Embryonic facial prominence (tissue), 1 donor: ENCODE results near the gene TBCD.
"Not testable (repeated sequence)": the region's sequence is repeated elsewhere in the genome, so short reads cannot be mapped to it uniquely, and the experiment has no call there.

Experiments used
- DNase-seq: peaks from one replicate; pipeline ENCODE4 v3.0.0-alpha.2; 2016; ENCODE audit errors: extremely low spot score

Gene TBCD

GRCh38 chr17:82973456-82974135, 221.7 kb downstream of the TBCD start:
- no peak for DNase-seq

- no peak for DNase-seq
Observed at GRCh38 chr17:82974136-82974952, 222.5 kb downstream of the TBCD start.

GRCh38 chr17:82976982-82977488, 225.2 kb downstream of the TBCD start:
- DNase-seq: no peak

GRCh38 chr17:82977606-82978005, 225.7 kb downstream of the TBCD start:
- DNase-seq: no peak

GRCh38 chr17:82978765-82979349, 227.0 kb downstream of the TBCD start:
- no peak for DNase-seq

GRCh38 chr17:82979718-82980117, 227.9 kb downstream of the TBCD start:
- no peak for DNase-seq

GRCh38 chr17:82980632-82981031, 228.8 kb downstream of the TBCD start:
- DNase-seq: no peak

- DNase-seq: no peak
Observed at GRCh38 chr17:82981141-82981730, 229.4 kb downstream of the TBCD start.

GRCh38 chr17:82983510-82984248, 231.8 kb downstream of the TBCD start:
- DNase-seq: no peak

- not testable (repeated sequence) for DNase-seq
Observed at GRCh38 chr17:82984249-82984617, 232.4 kb downstream of the TBCD start.

GRCh38 chr17:82984751-82985427, 233.0 kb downstream of the TBCD start:
- no peak for DNase-seq

- no peak for DNase-seq
Observed at GRCh38 chr17:82985428-82985805, 233.6 kb downstream of the TBCD start.

- DNase-seq: no peak
Observed at GRCh38 chr17:82985973-82986372, 234.1 kb downstream of the TBCD start.

GRCh38 chr17:82989051-82989450, 237.2 kb downstream of the TBCD start:
- not testable (repeated sequence) for DNase-seq

GRCh38 chr17:82989881-82990280, 238.0 kb downstream of the TBCD start:
- DNase-seq: no peak

GRCh38 chr17:82993005-82993404, 241.1 kb downstream of the TBCD start:
- DNase-seq: no peak
